ENCODE data around the gene DLGAP1.

- TF ChIP-seq CTCF (IDR thresholded peaks at IDR 0.05) = no peak
- TF ChIP-seq POLR2A (IDR thresholded peaks at IDR 0.05) = no peak
- TF ChIP-seq POLR2AphosphoS5 (IDR thresholded peaks at IDR 0.05) = no peak
- no peak for TF ChIP-seq EP300 (IDR thresholded peaks at IDR 0.05)
Observed at GRCh38 chr18:4024702-4025101, 430.4 kb downstream of the DLGAP1 start.
